CD4-positive, alpha-beta T cell treated with Interleukin-12 subunit alpha and Interleukin-12 subunit beta, for 1 hour (primary cell): ENCODE measurements around the gene SORCS1.

Experiments
- DNase-seq: peaks from one replicate; pipeline ENCODE4 v3.0.0-alpha.2; 2020

SORCS1 gene

DNA sequence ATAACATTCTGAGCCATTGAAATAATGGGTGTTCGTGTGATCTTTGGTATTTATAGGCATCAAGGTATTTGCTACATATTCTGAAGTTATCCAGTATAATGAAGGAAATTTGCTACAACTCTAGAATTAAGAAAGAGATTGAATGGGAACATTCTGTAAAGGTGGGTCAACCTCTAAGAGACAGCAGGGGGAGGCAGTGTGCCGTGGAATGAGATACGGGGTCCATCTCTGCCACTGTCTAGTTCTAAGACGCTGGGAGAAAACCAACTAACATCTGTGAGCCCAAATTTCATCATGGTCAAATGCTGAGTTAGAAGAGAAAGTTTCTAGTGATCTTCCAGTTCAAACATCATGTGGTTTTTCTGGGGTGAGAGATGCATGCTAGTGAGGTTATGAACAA lies 368.9 kb downstream of the SORCS1 start:
- DNase-seq: no peak

DNA sequence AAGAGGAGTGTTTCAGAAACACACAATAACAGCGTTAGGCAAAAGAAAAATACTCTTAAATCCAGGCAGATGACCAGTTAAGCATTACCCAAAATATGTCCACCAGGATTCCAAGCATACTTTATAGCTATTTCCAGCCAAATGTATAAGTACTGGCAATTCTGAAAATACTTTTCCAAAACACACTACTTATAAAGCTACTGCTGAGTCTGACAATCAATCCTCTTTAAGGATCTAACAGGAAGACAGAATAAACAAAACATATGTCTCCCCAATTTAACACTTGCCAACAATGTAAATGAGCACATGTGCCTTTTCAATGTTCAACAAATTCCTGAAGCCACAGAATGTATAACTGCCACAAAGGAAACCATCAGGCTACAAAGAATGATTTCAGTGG lies 370.9 kb downstream of the SORCS1 start:
- DNase-seq: no peak

DNA sequence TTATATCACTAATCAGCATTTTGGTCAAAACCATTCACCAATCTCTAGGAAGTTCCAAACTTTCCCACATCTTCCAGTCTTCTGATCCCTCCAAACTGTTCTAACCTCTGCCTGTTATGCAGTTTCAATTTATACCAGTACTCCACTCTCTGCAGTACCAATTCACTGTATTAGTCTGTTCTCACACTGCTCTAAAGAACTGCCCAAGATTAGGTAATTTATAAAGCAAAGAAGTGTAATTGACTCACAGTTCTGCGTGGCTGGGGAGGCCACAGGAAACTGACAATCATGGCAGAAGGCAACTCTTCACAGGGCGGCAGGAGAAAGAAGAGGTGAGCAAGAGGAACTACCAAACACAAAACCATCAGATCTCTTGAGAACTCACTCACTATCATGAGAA lies 374.9 kb downstream of the SORCS1 start:
- DNase-seq: no peak

DNA sequence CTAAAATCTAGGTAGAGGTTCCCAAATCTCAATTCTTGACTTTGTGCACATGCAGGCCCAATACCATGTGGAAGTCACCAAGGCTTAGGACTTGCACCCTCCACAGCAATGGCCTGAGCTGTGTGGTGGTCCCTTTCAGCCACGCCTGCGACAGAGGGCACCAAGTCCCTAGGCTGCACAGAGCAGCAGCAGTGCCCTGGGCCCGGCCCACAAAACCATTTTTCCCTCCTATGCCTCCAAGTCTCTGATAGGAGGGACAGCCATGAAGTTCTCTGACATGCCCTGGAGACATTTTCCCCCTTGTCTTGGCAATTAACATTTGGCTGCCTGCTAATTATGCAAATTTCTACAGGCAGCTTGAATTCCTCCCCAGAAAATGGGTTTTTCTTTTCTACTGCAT lies 375.5 kb downstream of the SORCS1 start:
- no peak for DNase-seq

DNA sequence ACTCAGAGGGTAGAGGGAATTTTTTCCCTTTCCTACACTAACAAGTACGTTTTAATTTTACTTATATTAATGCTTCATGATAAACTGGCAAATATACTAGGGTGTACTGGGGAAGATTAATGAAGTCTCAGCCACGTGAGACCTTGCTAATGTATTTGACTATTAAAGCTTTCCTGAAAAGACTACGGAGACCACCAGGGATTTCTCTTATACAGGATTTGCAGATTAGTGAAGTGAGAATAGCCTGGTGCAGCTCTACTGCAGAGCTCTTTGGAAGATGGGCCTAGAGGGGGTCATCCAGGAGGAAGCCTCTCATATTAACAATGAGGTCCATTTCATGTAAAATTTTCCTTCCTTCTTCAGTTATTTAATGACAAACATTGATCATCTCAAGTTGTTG lies 379.0 kb downstream of the SORCS1 start:
- DNase-seq: no peak

DNA sequence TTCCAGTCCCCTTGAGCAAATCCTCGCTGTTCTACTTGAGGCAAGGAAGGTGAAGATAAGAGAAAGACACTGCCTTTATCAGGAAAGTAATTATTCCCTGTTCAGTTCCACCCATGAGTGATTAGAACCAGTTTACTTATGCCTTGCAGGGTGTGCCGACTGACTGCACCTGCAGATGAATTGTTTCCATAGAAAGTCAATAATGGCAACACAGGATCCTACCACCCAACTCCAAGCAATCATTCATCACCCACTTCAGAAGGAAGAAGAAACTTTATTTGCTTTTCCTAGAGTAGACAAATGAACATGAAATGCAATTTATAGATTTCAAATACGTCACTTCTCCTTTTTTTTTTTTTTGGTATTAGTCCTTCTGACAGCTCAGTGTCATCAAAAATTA lies 383.9 kb downstream of the SORCS1 start:
- DNase-seq: no peak

DNA sequence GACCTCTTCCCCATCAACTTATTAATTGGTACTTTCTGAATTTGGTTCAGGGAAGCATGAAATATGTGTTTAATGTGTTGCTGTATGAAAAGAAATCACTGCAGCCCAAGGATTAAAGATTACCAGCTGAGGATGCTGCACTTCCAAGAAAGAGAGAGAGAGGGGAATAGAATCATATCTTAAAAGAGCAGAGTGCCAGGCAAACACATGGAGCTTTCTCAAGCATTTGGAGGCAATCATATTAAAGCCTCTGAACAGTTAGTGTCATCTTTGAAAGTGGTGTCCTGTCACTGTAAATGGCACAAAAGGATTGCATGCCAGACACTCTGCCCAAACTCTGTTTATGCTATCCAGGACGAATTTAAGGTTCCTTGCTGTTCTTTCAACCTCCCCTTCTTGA lies 386.7 kb downstream of the SORCS1 start:
- no peak for DNase-seq

DNA sequence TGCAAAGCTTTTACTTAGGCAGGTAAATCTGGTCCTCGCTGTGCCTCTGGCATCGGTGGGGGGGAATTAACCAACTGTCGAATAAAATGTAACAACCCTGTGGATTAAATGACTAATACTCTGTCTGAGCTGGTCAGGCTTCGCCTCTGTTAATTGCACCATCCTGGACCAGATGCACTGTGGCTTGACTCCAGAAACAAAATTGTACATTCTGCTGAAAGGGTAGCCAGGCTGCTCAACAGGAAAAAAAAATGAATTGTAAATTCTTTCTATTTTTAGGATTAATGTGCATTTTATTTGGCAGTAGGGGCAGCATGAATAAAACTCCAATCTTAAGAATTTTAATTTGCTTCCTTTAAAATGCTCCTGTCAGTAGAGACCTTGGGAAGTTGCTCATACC lies 389.4 kb downstream of the SORCS1 start:
- no peak for DNase-seq

DNA sequence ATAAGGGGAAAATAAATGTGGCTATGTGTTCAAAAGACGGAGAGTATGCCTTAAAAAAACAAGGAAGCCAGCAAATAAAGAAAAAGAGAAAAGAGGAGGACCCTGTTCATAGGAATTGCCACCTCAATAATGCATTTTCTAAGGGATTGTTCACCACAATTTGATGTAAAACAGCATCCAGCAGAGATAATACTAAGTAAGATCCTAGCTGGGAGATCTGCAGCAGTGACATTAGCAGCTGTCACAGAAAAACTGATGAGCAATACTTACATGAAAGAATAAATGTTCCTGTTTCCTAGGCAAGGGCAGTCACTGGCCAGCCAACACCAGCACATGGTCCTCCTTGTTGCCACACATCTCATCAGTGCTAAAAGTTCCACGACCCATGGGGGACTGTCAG lies 391.5 kb downstream of the SORCS1 start:
- no peak for DNase-seq

DNA sequence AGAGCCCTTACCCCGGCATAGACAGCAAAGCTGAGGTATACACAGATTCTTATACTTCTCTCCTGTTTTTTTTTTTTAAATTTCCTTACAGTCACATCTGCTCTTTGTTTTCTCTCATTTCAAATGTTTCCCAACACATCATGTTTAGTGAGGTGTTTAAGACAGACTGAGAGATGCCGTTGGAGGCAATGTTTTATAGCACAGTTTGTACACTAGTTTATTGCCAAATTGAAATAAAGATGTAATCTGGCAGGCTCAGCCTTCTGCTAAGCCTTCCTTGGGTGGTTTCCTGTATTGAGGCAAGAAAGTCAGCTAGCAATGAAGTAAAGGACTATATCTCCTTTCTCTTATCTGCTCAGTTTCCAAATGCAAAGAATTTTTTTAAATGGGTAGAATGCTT lies 393.4 kb downstream of the SORCS1 start:
- DNase-seq: no peak

DNA sequence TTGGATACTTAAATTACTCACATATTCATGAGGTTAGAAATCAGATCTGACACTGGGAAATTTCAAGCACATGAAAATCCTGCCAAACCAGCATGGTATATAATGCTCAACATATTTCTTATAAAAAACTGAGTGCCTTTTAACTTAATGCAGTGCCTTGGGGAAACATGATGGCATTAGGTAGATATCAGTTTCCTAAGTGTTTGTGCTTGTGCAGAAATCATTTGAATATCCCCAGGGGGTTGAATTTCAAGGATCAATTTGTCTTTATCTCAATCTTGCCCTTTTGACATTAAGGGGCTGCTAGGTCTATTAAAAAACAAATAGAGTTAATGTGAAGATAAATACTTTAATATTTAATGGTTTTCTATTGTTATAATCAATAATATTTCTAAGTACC lies 396.3 kb downstream of the SORCS1 start:
- DNase-seq: no peak

DNA sequence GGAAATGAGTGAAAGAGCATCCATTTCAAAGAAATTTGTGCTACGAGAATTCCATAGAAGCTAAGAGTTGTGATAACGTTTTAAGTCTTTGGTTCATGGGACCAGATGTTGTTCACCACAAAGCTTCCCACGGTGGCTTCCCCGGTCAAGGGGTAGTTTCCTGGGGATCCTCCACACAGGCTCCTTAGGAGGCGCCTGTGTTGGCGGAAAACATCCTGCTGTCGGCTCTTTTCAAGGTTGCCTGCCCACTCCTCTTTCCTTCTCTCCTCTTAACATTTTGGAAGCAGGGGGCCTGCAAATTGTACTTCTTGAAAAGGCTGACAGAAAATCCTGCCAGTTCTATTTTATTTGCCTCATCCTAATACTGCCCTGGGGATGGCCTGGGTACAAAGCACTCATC lies 398.6 kb downstream of the SORCS1 start:
- no peak for DNase-seq

DNA sequence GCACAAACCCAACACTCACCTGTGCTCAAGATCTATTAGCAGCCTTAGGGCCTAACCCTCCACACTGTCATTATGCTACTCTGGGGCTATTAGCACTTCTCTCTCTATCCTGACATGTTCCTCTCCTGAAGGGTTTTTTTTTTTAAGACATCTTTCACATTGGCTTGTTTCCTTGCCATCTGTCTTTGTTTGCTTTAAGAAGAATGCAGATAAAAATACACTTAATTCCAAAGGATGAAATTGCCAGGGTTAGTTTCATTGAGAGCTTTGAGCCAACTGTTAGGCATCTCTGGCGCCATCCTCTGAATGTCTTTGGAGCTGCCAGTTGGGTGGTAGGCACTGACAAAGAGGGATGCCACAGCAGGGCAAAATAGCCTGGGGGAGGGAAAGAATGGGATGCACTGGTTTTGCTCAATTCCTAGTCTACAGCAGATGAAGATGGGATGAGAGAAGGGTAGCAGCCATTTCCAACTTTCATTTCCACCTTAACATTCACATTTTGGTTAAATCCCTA lies 399.2 kb downstream of the SORCS1 start:
- DNase-seq: no peak

DNA sequence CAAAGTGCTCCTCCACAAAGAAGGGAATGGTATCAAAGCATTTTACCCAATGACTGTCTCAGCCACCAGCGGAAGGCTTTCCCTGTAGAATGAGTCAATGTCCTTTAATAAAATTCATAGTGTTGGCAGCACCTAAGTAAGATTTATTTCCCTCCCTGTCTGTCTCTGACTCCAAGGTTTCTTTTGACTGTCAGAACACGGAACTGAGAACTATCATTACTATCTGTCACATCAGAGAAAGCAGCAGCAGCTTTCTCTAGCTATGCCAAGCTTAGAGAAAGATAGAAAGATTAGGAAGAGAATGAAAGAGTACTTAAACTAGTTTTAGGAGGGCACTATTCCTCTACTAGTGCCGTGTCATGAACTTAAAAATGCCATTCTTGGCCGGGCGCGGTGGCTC lies 400.1 kb downstream of the SORCS1 start:
- no peak for DNase-seq

DNA sequence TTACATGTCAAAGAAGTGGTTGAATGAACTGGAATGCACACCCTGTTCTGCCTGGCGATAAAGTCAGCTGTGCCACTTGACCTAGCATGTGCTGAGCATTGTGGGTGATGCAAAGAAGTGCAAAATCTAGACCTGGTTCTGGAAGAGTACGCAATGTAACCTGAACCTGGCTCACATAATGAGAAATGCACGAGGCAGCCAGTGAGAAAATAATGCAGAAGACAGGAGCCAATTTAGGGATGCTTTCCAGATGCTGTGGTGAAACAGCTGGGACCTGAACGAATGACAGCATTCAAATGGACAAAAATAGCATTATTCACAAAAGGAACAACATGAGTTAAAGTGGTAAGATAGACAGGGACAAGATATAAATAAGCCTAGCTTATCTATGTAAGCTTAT lies 402.6 kb downstream of the SORCS1 start:
- DNase-seq: no peak

DNA sequence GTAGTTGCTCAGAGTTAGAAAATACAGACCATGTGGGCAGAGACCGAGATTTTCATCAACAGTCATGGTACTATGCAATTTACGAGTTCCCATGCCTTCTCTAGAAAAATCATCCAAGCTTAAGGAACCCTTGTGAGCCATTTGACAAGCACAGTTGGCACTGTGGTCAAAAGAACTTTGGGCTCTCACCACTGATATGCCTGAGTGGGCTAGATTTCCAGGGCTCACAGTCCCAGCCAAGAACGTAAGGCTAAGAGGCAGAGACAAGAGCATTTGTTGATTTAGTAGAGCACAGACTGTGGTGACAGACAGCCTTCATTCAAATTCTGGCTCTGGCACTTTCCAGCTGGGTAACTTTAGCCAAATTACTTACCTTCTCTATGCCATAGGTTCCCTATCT lies 407.0 kb downstream of the SORCS1 start:
- no peak for DNase-seq

DNA sequence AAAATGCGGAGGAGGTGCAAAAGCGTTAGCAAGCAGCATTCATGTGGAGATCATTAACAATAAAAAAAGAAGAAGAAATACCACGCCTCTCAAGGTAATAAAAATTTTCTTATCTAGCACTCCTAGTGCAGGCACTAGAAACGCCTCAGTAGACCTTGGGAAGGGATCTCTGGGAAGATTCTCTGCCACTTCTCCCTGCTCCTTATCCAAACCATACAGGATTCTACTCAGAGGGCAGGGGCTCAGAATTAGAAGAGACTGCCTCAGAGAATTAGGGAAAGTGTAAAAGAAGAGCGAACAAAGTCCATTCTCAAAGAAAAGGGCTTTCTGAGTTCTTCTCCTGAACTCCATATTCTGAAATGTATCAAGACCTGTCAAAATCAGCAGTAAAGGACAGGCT lies 413.4 kb downstream of the SORCS1 start:
- DNase-seq: no peak

DNA sequence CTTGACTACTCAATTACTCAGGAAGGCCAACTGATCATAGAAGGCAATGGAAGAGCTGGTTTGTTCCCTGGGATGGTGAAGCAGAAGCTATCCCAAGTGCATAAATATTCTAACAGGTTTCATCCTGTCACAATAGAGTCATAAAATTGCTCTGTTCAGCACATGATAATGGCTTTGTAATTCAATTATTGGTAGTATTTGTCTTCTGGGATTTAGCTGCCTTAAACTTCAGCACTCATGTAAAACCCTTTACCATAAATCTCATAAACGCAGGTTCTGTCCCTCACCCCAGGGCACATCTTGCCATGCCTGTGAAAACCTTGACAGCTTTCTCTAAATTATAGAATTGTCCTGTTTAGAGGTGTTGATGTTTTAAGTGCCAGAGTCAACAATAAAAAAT lies 417.6 kb downstream of the SORCS1 start:
- DNase-seq: no peak

DNA sequence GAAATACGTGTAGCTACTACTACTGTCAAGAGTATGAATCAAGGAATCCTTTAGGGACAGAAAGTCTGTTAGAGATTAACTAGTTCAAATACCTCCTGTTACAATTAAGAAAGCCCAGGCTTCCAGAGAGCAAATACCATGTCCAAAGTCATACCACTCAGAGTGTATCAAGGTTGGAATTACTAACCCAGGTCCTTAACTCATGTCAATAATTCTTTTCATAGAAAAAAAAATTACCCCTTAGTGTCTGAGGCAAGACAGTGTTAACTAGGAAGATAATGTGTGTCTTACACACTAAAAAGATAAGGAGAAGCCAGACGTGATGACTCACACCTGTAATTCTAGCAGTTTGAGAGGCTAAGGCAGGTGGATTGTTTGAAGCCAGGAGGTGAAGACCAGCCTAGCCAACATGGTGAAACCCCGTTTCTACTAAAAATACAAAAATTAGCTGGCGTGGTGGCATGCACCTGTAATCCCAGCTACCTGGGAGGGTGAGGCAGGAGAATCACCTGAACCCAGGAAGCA lies 423.4 kb downstream of the SORCS1 start:
- DNase-seq: no peak

DNA sequence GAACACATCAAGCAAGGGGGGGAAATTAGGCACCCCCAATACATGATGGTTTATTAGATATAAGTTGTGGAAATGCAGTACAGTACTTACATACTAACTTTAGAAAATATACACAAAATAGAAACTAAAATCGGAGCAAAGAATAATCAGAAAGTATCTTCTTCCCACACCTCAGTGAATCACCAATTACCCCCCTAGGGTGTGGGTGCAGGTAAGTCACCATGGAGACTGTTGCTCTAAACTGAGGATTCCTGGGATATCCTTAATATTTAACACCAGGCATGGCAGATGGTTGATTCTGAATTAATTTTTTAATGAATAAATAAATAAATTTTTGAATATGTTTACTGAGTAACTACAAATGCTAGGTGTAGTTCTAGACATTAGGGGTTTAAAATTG lies 424.4 kb downstream of the SORCS1 start:
- no peak for DNase-seq

DNA sequence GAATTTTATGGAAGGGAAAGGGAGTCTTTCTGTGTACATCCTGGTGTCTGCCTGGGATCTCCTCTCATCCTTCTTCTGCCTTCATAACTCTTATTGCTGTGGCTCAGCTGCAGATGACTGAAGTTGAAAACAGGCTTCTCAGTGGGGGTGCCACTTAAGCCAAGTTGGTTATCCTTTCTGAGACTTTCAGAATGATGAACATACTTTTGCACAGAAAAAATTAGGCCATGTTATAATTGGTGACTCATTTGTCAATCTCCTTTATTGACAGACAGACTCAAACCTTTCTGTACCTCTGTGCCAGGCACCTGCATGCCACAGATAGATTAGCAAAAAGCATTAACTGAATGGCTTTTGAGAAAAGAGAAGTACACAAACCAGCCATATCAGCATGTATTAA lies 430.3 kb downstream of the SORCS1 start:
- no peak for DNase-seq

DNA sequence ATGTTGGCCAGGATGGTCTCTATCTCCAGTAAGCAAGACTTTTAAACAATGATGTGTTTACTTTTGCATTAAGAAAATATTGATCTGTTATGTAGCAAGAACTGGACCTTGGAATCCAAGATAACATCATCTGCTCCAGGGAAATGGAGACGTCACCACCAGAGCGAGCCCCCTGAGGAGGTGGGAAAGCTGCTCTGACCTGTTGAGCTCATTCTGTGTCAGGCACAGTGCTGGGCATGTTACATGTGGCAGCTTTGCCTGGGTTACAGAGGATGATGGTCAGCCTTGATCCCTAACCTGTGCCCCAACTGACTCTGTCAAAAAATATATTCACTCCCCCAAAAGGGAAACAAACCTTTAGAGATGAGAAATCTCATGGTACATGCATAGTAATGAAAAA lies 436.3 kb downstream of the SORCS1 start:
- no peak for DNase-seq

DNA sequence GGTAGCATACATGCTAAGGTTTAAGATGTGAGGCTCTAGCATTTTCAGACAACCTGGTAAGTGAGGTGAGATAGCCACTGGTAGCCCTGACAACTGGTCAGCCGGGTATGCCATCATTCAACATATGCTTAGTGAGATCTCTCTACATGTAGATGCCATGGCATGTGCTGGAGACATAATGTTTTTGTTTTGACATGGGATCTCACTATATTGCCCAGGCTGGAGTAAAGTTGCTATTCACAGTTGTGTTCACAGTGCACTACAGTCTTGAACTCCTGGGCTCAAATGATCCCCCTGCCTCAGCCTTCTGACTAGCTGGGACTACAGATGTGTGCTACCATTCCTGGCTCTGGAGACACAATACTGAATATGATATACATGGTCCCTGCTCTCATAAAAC lies 437.3 kb downstream of the SORCS1 start:
- no peak for DNase-seq

DNA sequence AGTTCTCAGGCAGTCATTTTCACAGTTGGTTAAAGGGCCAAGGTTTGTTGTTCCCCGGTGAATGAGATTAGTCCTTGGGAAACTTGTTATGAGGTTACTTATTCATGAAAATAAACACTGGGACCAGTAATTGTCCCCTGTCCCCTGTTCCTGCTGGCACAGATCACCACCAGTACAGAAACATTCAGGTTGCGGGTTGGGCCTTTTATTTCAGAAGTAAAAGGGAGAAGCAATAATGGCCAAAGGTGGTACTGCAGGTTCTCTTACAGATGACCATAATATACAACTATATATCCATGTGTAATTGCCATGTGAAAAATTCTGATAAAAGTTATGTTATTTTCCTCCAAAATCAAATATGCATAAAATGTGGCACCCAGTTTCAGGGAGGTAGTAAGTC lies 442.0 kb downstream of the SORCS1 start:
- DNase-seq: no peak

DNA sequence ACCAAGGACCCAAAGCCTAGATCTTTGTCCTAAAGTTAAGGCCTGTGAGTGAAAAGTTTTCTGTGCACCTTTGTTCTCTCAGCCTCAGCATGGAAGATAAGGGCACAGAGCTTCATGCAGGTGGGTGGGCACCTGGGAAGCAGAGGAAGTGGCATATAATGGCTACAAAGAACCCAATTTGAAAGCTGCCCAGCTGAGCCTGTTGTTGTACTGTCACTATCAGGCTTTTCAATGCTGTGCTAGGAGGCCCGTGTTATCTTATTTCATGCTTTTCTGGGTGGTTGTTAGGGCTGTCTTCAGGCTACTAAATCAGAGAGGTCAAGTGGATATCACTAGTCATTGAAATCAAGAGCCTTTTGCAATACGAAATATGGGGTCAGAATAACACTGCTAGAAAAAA lies 443.8 kb downstream of the SORCS1 start:
- no peak for DNase-seq

DNA sequence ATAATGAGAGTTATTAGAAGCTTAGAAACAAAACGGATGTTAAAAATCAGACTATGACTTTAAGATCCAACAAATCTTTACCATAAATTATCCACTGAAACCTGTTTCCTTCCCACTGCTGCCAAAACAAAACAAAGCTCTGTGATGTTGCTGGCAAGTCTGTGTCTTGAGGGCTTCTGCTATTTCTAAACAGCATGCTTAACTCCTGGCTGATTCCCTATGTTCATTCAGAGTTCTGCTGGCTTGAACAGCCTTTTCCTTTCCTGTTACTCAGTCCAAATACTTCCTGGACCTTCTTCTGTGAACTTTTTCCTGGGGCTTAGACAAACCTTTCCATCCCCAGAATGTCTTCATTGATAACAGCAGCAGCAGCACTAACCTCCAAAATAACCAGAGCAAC lies 448.1 kb downstream of the SORCS1 start:
- DNase-seq: no peak
